GM12872 (cell line): ENCODE results near the gene C1QTNF5.

ENCODE experiments used
- TF ChIP-seq, protein P1 (sequence below): IDR thresholded peaks from 3 replicates; pipeline ENCODE4 v1.5.1; 2011; ENCODE audit warnings: low read depth, mild to moderate bottlenecking, low read length, moderate library complexity; ENCODE audit not compliant: insufficient read depth

Gene C1QTNF5

DNA sequence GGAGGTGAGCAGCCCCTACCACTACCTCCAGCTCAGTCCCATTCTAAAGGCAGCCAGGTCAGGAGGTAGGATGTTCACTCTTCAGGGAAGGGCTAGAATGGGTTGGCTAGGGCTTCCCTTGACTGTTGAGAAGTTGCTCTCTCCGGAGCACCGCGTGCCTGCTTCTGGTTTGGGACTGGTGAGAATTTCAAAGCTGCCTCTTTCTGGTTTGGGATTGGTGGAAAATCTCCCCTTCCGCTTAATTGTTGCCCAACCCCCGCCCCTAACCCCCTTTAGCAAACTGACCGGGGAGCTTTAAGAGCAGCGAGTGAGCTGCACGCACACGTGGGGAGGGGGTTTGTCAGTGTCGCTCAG is 40.1 kb upstream of the C1QTNF5 start:
- TF ChIP-seq, protein P1, sequence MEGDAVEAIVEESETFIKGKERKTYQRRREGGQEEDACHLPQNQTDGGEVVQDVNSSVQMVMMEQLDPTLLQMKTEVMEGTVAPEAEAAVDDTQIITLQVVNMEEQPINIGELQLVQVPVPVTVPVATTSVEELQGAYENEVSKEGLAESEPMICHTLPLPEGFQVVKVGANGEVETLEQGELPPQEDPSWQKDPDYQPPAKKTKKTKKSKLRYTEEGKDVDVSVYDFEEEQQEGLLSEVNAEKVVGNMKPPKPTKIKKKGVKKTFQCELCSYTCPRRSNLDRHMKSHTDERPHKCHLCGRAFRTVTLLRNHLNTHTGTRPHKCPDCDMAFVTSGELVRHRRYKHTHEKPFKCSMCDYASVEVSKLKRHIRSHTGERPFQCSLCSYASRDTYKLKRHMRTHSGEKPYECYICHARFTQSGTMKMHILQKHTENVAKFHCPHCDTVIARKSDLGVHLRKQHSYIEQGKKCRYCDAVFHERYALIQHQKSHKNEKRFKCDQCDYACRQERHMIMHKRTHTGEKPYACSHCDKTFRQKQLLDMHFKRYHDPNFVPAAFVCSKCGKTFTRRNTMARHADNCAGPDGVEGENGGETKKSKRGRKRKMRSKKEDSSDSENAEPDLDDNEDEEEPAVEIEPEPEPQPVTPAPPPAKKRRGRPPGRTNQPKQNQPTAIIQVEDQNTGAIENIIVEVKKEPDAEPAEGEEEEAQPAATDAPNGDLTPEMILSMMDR: no peak

DNA sequence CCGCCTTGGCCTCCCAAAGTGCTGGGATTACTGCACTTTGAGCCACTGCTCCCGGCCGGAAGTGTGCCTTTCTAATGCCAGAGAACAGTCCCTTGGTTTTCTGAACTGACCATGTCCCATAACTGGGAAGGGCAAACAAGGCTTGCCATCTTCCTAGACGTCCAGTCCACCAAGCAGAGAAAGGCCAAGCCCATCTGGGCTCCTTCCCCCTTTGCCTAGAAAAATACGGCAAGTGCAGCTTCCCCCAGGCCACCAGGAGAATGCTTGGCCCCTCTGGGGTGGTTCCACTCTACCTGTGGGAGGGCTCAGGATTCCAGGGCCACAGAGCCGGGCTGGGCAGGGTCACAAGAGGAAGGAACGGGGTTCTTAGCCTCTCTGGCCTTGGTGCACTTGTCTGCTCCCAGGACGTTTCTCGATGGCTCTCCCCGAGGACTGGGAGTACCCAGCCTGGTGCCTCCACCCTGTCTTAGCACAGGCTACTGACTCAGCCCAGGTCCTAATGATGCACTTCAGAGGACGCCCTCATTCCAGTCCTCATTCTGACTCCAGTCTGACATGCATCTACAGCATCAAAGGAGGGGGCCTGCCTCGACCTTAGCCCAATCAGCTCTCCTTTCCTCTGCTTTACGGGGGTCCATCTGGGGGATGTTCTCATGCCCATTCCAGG is 39.6 kb upstream of the C1QTNF5 start:
- TF ChIP-seq, protein P1: no peak

DNA sequence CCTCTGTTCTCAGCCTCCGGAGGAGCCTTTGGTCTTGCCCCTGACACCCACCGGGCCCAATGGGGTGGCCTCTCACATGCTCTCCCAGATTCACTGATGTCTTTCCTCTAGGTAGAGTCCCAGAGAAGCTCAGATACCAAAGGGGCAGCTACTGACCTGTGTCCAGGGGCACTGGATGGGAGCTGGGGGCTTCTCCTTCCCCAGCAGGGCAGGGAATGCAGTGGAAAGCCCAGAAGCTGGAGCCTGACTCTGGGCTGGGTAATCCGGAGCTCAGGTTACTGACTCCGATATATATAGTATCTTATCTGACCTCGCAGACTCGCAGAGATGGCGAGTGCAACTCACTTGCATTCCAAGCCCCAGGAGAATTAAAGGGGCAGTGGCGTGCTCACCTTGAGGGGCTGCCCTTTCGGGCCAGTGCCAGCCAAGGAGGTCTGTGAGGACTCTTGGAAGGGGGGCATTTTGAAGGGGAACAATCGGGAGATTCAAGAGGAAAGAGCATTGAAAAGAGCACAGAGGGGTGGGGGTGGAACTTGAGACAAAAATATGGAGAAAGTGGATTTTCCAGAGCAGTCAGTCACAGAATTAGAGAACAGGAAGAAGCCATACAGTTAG is 38.3 kb upstream of the C1QTNF5 start:
- TF ChIP-seq, protein P1: no peak

DNA sequence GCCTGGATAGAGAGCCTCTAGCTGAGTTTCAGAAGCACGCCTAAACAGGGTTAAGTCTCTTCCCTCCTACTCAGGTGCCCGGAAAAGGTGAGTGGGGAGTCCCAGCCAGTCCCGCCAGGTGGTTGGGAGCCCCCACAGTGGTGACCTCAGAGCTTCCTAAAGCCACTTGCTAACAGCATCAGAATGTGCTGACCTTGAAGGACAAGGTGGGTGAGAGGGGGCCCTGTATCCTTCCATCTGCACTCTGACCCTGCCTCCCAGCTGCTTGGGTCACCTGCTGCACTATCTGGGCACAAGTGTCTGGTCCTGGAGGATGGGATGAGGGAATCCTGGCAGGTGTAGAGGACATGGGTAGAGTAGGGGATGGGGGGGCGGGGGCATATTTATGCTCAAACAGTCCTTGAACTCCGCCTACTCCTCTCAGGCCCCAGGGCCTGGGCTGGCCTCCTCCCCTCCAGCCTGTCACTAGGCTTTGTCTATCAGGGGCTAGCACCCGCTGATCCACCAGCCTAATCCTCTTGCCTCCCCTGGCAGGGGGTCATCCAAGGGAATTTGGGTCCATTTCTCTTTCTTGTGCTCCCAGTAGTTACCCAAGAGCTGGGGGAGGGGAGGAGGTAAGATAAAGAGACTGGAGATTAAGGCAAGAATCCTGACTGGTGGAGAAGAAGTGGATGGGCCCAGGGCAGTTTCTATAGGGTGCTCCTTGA is 37.4 kb upstream of the C1QTNF5 start:
- TF ChIP-seq, protein P1: no peak

DNA sequence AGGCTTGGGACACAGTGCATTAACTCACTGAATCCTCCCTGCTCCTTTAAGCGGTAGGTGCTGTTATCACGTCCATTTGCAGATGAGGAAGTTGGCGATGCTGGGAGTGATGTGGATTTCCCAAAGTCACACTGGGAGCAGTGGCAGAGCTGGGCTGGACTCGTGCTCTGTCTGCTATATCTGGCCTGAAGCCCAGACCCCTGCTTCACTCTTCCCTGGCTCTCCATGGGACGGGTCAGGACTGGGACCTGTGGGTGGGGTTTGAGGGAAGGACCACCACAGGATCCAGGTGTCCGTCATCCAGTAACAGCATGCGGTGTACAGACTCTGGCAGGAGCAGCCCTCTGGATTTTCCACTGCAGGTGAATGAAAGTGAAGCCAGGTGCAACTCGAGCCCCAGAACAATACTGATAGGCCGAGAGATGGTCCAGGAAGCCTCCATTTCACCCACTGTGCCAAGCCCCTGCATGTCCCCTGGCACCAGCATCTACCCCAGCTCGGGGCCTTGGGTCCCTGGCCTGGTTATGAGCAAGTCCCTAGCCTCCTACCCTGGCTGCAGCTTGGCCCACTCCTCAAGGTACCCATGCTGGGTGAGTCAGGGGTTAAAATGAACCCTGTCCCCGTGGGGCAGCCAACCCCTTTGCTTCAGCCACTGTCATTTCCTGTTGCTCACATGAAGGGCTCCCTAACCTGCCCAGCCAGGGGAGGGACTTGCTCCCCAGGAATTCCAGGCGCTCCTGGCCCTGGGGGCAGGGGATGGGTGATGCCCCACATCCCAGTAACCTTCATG is 36.6 kb upstream of the C1QTNF5 start:
- TF ChIP-seq, protein P1: no peak

DNA sequence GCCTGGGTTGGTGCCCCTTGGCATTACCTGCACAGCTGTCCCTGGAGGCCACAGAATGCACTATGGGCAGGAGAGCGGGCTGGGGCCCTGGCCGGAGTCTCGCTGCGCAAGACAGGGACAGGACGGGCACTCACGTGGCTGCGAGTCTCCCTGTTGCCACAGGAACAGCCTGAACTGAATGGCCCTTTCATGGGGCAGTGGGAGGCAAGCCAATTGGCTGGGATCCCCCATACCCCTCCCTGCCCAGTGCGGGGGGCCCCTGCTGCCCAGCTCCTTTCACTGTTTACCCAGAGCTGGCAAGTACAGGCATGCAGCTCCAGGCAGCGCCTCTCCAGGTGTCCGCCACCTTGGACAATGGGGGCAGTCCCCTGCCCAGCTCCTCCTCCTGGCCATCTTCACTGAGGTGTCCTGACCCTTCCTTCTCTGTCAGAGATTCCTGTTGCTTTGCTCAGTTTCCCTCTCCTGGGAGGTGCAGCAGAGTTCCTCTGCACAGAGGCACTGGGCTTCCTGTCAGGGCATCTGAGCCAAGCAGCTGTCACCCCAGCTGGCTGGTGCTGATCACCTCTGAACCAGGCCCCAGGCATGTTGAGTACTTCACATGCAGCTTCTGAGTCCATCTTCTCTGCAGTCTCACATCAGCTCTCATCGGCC is 35.6 kb upstream of the C1QTNF5 start:
- TF ChIP-seq, protein P1: no peak
